Tibial nerve (tissue), 4 donors: ENCODE data around the gene COL19A1. TPM values are rescaled to one million over a fixed set of nuclear protein-coding genes. Genes with fewer than 3 reads are reported as not detected.

ENCODE experiments used
- DNase-seq, 2 donors: peaks; one replicate each; pipeline ENCODE4 v3.0.0-alpha.2; 2019; ENCODE audit warnings: low spot score in 2 of 2
- H3K27ac ChIP-seq, 4 donors: fragments of 200-600 bp; sonication (generic) in 3 of 4; one replicate each; pipeline ENCODE4 v1.5.1; 2017 to 2019; ENCODE audit warnings: mild to moderate bottlenecking in 1 of 4
- H3K27me3 ChIP-seq, 2 donors: fragments of 200-600 bp; sonication (generic) in 1 of 2; one replicate each; pipeline versions ENCODE4 v1.5.1 to v1.6.0; 2017 to 2019
- H3K36me3 ChIP-seq, 3 donors: fragments of 200-600 bp; sonication (generic); one replicate each; pipeline ENCODE4 v1.5.1; 2018 to 2019
- H3K4me1 ChIP-seq, 4 donors: fragments of 200-600 bp; sonication (generic) in 3 of 4; one replicate each; pipeline ENCODE4 v1.5.1; 2017 to 2019
- H3K4me3 ChIP-seq, 4 donors: fragments of 200-600 bp; sonication (generic) in 3 of 4; one replicate each; pipeline ENCODE4 v1.5.1; 2017 to 2019; ENCODE audit warnings: mild to moderate bottlenecking in 1 of 4, moderate library complexity in 1 of 4
- H3K9me3 ChIP-seq, 4 donors: fragments of 200-600 bp; sonication (generic) in 3 of 4; one replicate each; pipeline ENCODE4 v1.5.1; 2017 to 2019
- EP300 ChIP-seq, 2 donors: sonication (generic); formaldehyde crosslinking; IDR thresholded peaks; one replicate each; pipeline ENCODE4 v1.6.1; 2017; ENCODE audit warnings: antibody characterized with exemption in 2 of 2, mild to moderate bottlenecking in 1 of 2
- POLR2A ChIP-seq, 2 donors: fragments of 450-650 bp; IDR thresholded peaks; one replicate each; pipeline ENCODE4 v1.6.1; 2017; ENCODE audit warnings: antibody characterized with exemption in 2 of 2, mild to moderate bottlenecking in 2 of 2, moderate library complexity in 2 of 2
- WGBS, 2 donors: methylation state at CpG; one replicate each; pipeline ENCODE4 v1.1.5; 2018; 5-methylcytosine and 5-hydroxymethylcytosine counted together
- small RNA-seq: library from RNA; depleted of rRNA; stranded (forward); fragments of <200 nt; gene quantifications from one replicate; pipeline ENCODE3, GENCODE V24; 2016
- total RNA-seq, 4 donors: library from RNA; depleted of rRNA; stranded (reverse); fragments of >200 nt; gene quantifications; one replicate each; pipeline ENCODE4 v1.1.0, GENCODE V29; 2016
- TF ChIP-seq, protein P1 (sequence below), 5 experiments: fragments of 200-600 bp in 3 of 5; fragments of 450-650 bp in 2 of 5; sonication (generic) in 3 of 5; IDR thresholded peaks; one replicate each; pipeline ENCODE4 v1.5.1; 2016 to 2019; ENCODE audit warnings: antibody characterized with exemption in 5 of 5, mild to moderate bottlenecking in 3 of 5, moderate library complexity in 2 of 5

Gene COL19A1
- total RNA-seq, 4 donors from 2014 or later, result under 0.01 to 0.42 TPM; not detected in 2

GRCh38 chr6:70254784-70255183 lies 388.4 kb downstream of the COL19A1 start:
- H3K27ac ChIP-seq, result no peak overlapping the region
- TF ChIP-seq, protein P1, sequence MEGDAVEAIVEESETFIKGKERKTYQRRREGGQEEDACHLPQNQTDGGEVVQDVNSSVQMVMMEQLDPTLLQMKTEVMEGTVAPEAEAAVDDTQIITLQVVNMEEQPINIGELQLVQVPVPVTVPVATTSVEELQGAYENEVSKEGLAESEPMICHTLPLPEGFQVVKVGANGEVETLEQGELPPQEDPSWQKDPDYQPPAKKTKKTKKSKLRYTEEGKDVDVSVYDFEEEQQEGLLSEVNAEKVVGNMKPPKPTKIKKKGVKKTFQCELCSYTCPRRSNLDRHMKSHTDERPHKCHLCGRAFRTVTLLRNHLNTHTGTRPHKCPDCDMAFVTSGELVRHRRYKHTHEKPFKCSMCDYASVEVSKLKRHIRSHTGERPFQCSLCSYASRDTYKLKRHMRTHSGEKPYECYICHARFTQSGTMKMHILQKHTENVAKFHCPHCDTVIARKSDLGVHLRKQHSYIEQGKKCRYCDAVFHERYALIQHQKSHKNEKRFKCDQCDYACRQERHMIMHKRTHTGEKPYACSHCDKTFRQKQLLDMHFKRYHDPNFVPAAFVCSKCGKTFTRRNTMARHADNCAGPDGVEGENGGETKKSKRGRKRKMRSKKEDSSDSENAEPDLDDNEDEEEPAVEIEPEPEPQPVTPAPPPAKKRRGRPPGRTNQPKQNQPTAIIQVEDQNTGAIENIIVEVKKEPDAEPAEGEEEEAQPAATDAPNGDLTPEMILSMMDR (IDR thresholded peaks at IDR 0.05), result no peak
- TF ChIP-seq EP300 (IDR thresholded peaks at IDR 0.05), result no peak
- TF ChIP-seq POLR2A (IDR thresholded peaks at IDR 0.05), result no peak

DNA sequence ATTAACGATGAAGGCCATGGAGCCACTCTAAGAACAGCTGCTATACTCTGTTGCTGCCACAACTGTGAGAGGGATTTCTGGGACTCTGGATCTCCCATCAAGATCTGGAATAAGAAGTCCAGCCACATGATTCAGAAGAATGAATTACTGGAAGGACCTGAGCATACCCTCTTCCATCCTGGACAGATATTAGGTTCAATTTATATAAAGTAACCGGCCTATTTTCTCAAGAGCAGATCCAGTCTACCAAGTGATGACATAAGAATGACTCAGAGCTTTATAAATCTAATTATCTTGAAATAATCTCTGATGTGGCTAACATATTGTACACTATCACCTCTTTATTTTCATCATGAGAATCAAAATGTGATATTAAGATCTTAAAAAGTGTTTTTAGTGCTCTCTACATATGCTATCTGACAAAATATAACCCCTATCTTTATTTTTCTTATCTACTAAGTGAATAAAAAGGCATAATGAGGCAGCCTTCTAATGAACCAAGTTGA lies 391.5 kb downstream of the COL19A1 start:
- no peak for DNase-seq
- no peaks in the 10 kb centered on the region for H3K36me3 ChIP-seq
- H3K27me3 ChIP-seq, result no peaks in the 10 kb centered on the region
- 89 to 93% methylated on average over 2 of the region's 2 CpGs for WGBS, 2 donors
- no peaks in the 10 kb centered on the region for H3K9me3 ChIP-seq
- H3K4me3 ChIP-seq, result no peak overlapping the region
- TF ChIP-seq POLR2A (IDR thresholded peaks at IDR 0.05), result no peak
- H3K27ac ChIP-seq, result no peak overlapping the region
- no peaks in the 10 kb centered on the region for H3K4me1 ChIP-seq

More at GRCh38 chr6:70254784-70255183, 388.4 kb downstream of the COL19A1 start:
- no peaks in the 10 kb centered on the region for H3K36me3 ChIP-seq
- 80 to 87% methylated on average over 2 of the region's 2 CpGs for WGBS, 2 donors
- H3K9me3 ChIP-seq, result no peaks in the 10 kb centered on the region
- no peak for DNase-seq
- H3K4me1 ChIP-seq, result no peaks in the 10 kb centered on the region
- no peaks in the 10 kb centered on the region for H3K27me3 ChIP-seq
- no peak overlapping the region for H3K4me3 ChIP-seq

DNA sequence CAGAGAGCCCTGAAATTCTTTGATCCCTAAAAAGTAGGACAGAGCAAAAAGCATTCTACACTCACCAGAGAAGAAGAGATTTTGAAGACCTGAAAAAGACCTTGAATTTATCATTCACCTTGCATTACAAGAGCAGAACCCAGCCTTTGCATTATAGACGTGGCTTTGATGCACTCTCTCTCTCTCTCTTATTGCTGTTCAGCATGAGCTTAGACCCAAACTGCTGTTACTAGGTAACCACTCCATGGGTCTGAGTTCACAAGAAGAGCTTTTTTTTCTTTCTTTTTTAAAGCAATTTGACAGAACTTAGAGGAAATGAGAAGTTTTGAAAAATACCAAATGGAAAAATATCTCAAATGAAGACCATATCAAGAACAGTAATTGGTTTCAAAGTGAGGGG lies 392.1 kb downstream of the COL19A1 start:
- no peaks in the 10 kb centered on the region for H3K4me1 ChIP-seq
- DNase-seq, result no peak
- H3K36me3 ChIP-seq, result no peaks in the 10 kb centered on the region
- WGBS, 2 donors, result 32 to 41% methylated on average over 1 of the region's 1 CpG
- no peak overlapping the region for H3K4me3 ChIP-seq
- TF ChIP-seq, protein P1 (IDR thresholded peaks at IDR 0.05), result no peak
- TF ChIP-seq EP300 (IDR thresholded peaks at IDR 0.05) (no peak), POLR2A (IDR thresholded peaks at IDR 0.05) (no peak)
- H3K27ac ChIP-seq, result no peak overlapping the region
- no peaks in the 10 kb centered on the region for H3K9me3 ChIP-seq
- no peaks in the 10 kb centered on the region for H3K27me3 ChIP-seq

Small RNAs within 50 kb of the gene (small RNA-seq; reads per million reads assigned to genes)
- not detected for gene RPL37P15

Other genes with a start within 250 kb of the COL19A1 start
- gene LMBRD1, start 69.5 kb upstream of the COL19A1 start, total RNA-seq, result 100 to 1,000 TPM in 1 of 4 donors, 10 to 100 TPM in 3; 65.7 to 110 (median 77.3) TPM